Hepatocyte (in vitro differentiated cells): ENCODE measurements around the gene TTC8.

Experiments used
- EZH2phosphoT487 ChIP-seq: fragments of 200-600 bp; sonication (generic); IDR thresholded peaks from one replicate; pipeline ENCODE4 v1.6.1; 2018; ENCODE audit warnings: antibody characterized with exemption, mild to moderate bottlenecking, low read depth, moderate library complexity; ENCODE audit not compliant: unreplicated experiment, severe bottlenecking
- TF ChIP-seq, protein P1 (sequence below): fragments of 200-600 bp; sonication (generic); IDR thresholded peaks from 2 replicates; pipeline ENCODE4 v1.5.1; 2016; ENCODE audit warnings: antibody characterized with exemption, mild to moderate bottlenecking; ENCODE audit not compliant: poor library complexity

DNA sequence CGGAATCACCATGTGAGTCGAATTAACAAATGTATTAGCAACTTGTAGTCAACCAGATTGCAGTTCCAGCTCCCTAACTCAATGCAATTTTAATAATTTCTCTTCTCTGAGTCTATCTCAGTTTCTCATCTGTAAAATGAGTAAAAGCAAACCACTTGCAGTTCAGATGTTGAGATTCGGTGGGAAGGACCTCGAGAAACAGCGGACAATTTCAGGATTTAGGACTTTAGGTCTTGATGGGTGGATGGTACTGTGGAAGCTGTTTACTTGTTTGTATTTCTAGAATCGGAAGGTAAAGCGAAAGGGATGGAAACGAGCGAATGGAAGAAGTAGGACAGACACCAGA lies 510 bp upstream of the TTC8 start:
- TF ChIP-seq EZH2phosphoT487: no peak
- TF ChIP-seq, protein P1, sequence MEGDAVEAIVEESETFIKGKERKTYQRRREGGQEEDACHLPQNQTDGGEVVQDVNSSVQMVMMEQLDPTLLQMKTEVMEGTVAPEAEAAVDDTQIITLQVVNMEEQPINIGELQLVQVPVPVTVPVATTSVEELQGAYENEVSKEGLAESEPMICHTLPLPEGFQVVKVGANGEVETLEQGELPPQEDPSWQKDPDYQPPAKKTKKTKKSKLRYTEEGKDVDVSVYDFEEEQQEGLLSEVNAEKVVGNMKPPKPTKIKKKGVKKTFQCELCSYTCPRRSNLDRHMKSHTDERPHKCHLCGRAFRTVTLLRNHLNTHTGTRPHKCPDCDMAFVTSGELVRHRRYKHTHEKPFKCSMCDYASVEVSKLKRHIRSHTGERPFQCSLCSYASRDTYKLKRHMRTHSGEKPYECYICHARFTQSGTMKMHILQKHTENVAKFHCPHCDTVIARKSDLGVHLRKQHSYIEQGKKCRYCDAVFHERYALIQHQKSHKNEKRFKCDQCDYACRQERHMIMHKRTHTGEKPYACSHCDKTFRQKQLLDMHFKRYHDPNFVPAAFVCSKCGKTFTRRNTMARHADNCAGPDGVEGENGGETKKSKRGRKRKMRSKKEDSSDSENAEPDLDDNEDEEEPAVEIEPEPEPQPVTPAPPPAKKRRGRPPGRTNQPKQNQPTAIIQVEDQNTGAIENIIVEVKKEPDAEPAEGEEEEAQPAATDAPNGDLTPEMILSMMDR: no peak
